Measurements from ENCODE around the gene GPR75. TPM values are rescaled to one million over a fixed set of nuclear protein-coding genes. Genes with fewer than 3 reads are reported as not detected.

Gene GPR75
- total RNA-seq, 2 donors from 2014 or later = 1.3 to 1.6 TPM

DNA sequence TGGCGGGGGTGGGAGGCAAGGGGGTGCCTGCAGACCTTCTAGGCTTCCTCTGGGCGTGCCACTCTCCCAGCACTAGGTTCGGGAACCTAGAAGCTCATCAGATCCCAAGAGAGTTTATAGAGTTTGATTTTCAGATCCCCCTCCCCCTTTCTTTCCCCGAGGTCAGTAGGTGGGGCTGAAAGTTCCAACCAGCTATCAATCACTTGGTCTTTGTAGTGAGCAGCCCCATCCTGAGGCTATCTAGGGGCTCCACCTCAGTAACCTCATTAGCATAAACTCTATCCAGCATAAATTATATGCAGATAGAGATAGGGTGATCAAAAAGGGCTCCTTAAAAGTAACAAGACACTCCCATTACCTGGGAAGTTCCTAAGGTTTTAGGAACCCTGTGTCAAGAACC, 40.1 kb downstream of the GPR75 start:
- DNase-seq (no peak), ATAC-seq (no peak)
- intact Hi-C loops (cut with DNase I) = no loop called here

DNA sequence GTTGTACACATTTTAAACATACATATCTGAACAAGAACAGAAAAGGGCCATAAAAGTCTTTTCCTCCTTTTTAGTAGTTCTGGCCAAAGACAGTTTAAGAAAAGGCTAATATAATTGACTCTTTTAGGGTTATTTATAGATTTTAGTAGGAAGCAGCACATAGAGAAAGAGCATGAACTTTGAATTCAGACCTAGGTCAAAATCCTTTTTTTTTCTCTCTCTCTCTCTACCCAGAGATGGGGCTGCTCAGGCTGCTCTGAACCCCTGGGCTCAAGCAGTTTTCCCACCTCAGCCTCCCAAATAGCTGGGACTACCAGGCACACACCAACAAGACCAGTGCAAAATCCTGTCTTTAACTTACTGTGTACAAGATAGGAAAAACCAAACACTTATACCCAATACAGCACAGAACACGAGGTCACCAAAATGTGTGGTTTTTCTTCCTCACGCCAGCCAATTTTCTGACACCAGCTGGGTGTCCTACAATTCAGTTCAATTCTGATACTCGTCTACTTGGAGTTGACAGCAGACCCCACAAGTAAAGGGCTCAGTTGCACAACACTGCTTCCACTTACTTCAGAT, 40.8 kb downstream of the GPR75 start:
- ATAC-seq (no peak), DNase-seq (no peak)
- intact Hi-C loops (cut with DNase I) = no loop called here

DNA sequence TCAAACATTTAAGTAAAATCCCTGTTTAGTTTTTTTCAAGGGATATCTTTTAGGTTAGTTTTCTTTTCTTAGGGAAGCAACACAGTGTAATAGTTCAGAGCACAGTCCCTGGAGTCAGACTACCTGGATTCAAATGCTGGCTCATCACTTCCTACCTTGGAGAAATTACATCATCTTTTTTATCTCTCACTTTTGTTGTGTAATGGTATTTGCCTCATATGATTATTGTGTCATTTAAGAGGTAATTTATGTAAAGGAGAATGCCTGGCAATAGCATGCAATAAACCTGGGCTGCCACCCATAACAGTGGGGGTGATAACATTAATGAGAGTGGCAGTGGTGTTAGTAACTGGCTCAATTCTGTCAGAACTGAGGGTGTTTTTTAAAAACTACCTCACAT, 46.6 kb downstream of the GPR75 start:
- ATAC-seq (peak in 1 of 2 donors; percentile 56), DNase-seq (no peak)
- intact Hi-C loops (cut with DNase I) = no loop called here

DNA sequence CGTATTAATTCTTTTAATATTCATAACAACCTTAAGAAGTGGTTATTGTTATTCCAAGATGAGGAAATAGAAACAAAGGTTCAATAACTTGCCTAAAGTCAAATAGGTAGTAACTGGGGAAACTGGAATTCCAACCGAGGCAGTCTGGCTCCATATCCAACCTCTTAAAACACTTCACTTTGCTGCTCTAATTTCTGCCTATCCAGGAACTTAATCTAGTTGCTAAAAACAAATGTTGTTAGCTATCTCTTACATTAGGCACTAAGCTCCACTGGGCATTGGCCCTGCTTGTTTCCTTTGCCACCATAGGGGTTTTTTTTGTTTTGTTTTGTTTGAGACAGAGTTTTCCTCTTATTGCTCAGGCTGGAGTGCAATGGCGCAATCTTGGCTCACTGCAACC, 48.2 kb downstream of the GPR75 start:
- DNase-seq = no peak
- peak in 1 of 2 donors; percentile 29 for ATAC-seq
- intact Hi-C loops (cut with DNase I) = no loop called here

Small RNA genes lying within 50 kb of the gene (microRNA-seq; reads per million reads assigned to microRNA genes)
- gene MIR3682 = 0.20 to 0.27 reads per million in 2 donors

Other genes with a start within 250 kb of the GPR75 start
- gene CHAC2, start 92.2 kb downstream of the GPR75 start, total RNA-seq = 1 to 10 TPM; 3.2 to 3.3 TPM
- 10 to 100 TPM in 1 of 2 donors, 1 to 10 TPM in 1; 9.6 to 10.8 TPM for gene ASB3, start 73.0 kb downstream of the GPR75 start, total RNA-seq
- gene ERLEC1, start 72.9 kb downstream of the GPR75 start, total RNA-seq = 10 to 100 TPM; 34.5 to 41.8 TPM
- 10 to 100 TPM; 37.8 to 73.1 TPM for gene PSME4, start 111.0 kb upstream of the GPR75 start, total RNA-seq

Data from left cardiac atrium (tissue), 4 donors.